Prostate gland (tissue), 2 donors: ENCODE data around the gene ADAMTS14.
"Not testable (repeated sequence)": the region's sequence is repeated elsewhere in the genome, so short reads cannot be mapped to it uniquely, and the experiment has no call there.

Experiments used
- POLR2A ChIP-seq: fragments of 450-650 bp; IDR thresholded peaks from one replicate; pipeline ENCODE4 v1.6.1; 2016; ENCODE audit warnings: antibody characterized with exemption, mild to moderate bottlenecking
- TF ChIP-seq, protein P1 (sequence below), 4 experiments: fragments of 200-600 bp in 2 of 4; fragments of 450-650 bp in 2 of 4; sonication (generic) in 2 of 4; IDR thresholded peaks; 1 replicate in 3 of 4; 2 replicates in 1 of 4; pipeline ENCODE4 v1.5.1; 2016 to 2019; ENCODE audit warnings: antibody characterized with exemption in 4 of 4, mild to moderate bottlenecking in 2 of 4, moderate library complexity in 2 of 4

DNA sequence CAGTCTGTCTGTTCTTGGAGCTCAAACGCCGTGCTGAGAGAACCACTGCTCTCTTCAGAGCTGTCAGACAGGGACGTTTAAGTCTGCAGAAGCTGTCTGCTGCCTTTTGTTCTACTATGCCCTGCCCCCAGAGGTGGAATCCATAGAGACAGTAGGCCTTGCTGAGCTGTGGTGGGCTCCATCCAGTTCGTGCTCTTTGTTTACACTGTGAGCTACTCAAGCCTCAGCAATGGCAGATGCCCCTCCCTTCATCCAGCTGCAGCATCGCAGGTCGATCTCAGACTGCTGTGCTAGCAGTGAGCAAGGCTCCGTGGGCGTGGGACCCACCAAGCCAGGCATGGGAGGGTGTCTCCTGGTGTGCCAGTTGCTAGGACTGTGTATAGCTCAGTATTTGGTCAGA, 27.3 kb upstream of the ADAMTS14 start:
- TF ChIP-seq, protein P1, sequence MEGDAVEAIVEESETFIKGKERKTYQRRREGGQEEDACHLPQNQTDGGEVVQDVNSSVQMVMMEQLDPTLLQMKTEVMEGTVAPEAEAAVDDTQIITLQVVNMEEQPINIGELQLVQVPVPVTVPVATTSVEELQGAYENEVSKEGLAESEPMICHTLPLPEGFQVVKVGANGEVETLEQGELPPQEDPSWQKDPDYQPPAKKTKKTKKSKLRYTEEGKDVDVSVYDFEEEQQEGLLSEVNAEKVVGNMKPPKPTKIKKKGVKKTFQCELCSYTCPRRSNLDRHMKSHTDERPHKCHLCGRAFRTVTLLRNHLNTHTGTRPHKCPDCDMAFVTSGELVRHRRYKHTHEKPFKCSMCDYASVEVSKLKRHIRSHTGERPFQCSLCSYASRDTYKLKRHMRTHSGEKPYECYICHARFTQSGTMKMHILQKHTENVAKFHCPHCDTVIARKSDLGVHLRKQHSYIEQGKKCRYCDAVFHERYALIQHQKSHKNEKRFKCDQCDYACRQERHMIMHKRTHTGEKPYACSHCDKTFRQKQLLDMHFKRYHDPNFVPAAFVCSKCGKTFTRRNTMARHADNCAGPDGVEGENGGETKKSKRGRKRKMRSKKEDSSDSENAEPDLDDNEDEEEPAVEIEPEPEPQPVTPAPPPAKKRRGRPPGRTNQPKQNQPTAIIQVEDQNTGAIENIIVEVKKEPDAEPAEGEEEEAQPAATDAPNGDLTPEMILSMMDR (IDR thresholded peaks at IDR 0.05): not testable (repeated sequence)
- not testable (repeated sequence) for TF ChIP-seq POLR2A
